Natural killer cell treated with Interleukin-12 subunit alpha and Interleukin-12 subunit beta and Interleukin-15 and Interleukin-18, amount 100 ng/mL, for 72 hours (primary cell): Measurements from ENCODE around the gene MED10. TPM values are rescaled to one million over a fixed set of nuclear protein-coding genes. Genes with fewer than 3 reads are reported as not detected.

Source experiments
- ATAC-seq, 2 donors: fragments of 150-1000 bp; cut with Tn5 transposase in 1 of 2; sonication (Bioruptor Pico), chemical (Tn5 transposase) in 1 of 2; 2 replicates each; pipeline ENCODE4 v1.10.0; 2021
- DNase-seq: peaks from one replicate; pipeline ENCODE4 v3.0.0; 2022; ENCODE audit warnings: low spot score
- H3K27ac Mint-ChIP-seq, 2 donors: 1 replicate in 1 of 2; 2 replicates in 1 of 2; pipeline ENCODE4 v1.8.0; 2022; ENCODE audit warnings: mixed read lengths in 2 of 2, mild to moderate bottlenecking in 1 of 2, moderate library complexity in 1 of 2
- H3K27me3 Mint-ChIP-seq, 2 donors: 1 replicate in 1 of 2; 2 replicates in 1 of 2; pipeline ENCODE4 v1.8.0; 2022; ENCODE audit warnings: mixed read lengths in 2 of 2
- H3K36me3 Mint-ChIP-seq: one replicate; pipeline ENCODE4 v1.8.0; 2022; ENCODE audit warnings: mixed read lengths
- H3K4me1 Mint-ChIP-seq, 2 donors: 1 replicate in 1 of 2; 2 replicates in 1 of 2; pipeline ENCODE4 v1.8.0; 2022; ENCODE audit warnings: low read depth in 2 of 2, mixed read lengths in 2 of 2, mild to moderate bottlenecking in 1 of 2
- H3K4me3 Mint-ChIP-seq: one replicate; pipeline ENCODE4 v1.8.0; 2022; ENCODE audit warnings: mixed read lengths
- H3K9me3 Mint-ChIP-seq: 2 replicates; pipeline ENCODE4 v1.8.0; 2022; ENCODE audit warnings: mixed read lengths
- total RNA-seq, 2 donors: library from RNA; stranded (reverse); gene quantifications; one replicate each; pipeline ENCODE4 v1.2.3, GENCODE V29; 2022

MED10 gene
- total RNA-seq, 2 donors from 2014 or later = 49.9 to 55.8 TPM

GRCh38 chr5:6394429-6395101, 16.2 kb upstream of the MED10 start:
- Mint-ChIP-seq H3K36me3 (no peaks in the 10 kb centered on the region), H3K4me1 (no peaks in the 10 kb centered on the region), H3K9me3 (no peaks in the 10 kb centered on the region), H3K4me3 (no peak overlapping the region), H3K27ac (no peak overlapping the region), H3K27me3 (peaks cover 24 to 51% of the 10 kb centered on the region in 2 donors)
- DNase-seq (no peak), ATAC-seq (no peak)

DNA sequence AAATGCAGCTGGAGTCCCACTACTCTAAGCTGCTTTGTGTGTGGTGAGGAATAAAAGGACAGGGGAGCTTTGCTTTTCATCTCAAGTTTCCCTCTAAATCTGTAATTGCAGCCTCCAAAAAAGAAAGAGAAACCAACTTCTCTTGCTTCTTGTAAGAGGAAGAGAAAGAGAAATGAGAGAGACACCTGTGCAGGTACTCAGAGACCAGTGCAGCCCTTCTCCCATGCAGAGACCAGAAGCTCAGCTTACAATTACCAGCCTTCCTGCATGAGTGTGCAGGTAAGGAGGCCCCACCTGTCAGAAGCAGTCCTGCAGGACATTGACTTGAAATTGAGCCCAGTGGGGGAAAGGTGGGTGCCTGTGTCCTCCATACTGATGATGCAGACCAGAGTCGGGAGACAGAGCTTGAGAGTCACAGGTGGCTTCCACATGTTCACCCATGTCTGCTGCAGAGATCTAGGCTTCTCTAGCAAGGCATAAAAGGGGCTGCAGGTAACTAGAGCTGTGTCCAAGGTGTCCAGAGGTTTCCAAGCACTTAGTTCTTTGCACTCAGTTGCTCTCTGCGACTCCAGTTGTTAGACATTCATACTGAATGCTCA, 15.3 kb upstream of the MED10 start:
- Mint-ChIP-seq H3K4me1 (no peaks in the 10 kb centered on the region), H3K27me3 (peaks cover 24 to 51% of the 10 kb centered on the region in 2 donors), H3K27ac (no peak overlapping the region), H3K36me3 (no peaks in the 10 kb centered on the region), H3K4me3 (no peak overlapping the region), H3K9me3 (no peaks in the 10 kb centered on the region)
- DNase-seq = no peak
- no peak for ATAC-seq

DNA sequence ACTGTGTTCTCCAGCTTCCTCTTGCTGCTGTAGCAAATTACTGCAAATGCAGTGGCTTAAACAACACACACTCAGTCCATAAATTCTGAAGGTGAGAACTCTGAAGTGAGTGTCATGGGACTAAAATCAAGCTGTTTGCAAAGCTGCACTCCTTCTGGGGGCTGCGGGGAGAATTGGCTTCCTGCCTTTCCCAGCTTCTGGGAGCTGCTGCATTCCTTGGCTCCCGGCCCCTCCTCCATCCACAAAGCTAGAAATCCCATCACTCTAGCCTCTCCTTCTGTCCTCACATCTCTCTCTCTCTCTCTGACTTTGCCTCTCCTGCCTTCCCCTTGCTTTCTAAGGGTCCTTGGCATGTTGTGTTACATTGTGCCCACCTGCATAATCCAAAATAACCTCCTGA, 14.2 kb upstream of the MED10 start:
- H3K4me1 Mint-ChIP-seq = no peaks in the 10 kb centered on the region
- H3K27ac Mint-ChIP-seq = no peak overlapping the region
- no peaks in the 10 kb centered on the region for H3K9me3 Mint-ChIP-seq
- H3K27me3 Mint-ChIP-seq = peaks cover 24 to 52% of the 10 kb centered on the region in 2 donors
- ATAC-seq (no peak), DNase-seq (no peak)
- H3K4me3 Mint-ChIP-seq = no peak overlapping the region
- no peaks in the 10 kb centered on the region for H3K36me3 Mint-ChIP-seq

- DNase-seq (no peak), ATAC-seq (no peak)
- H3K4me3 Mint-ChIP-seq = no peak overlapping the region
- no peaks in the 10 kb centered on the region for H3K4me1 Mint-ChIP-seq
- no peaks in the 10 kb centered on the region for H3K36me3 Mint-ChIP-seq
- no peaks in the 10 kb centered on the region for H3K9me3 Mint-ChIP-seq
- peaks cover 24 to 57% of the 10 kb centered on the region in 2 donors for H3K27me3 Mint-ChIP-seq
- H3K27ac Mint-ChIP-seq = no peak overlapping the region
These were observed 12.8 kb upstream of the MED10 start for GRCh38 chr5:6391151-6391550.

- DNase-seq = no peak
- Mint-ChIP-seq H3K27ac (no peak overlapping the region), H3K4me3 (no peak overlapping the region), H3K4me1 (no peaks in the 10 kb centered on the region), H3K9me3 (no peaks in the 10 kb centered on the region), H3K27me3 (peaks cover 27 to 52% of the 10 kb centered on the region in 2 donors), H3K36me3 (no peaks in the 10 kb centered on the region)
- no peak for ATAC-seq
These were observed 11.7 kb upstream of the MED10 start for GRCh38 chr5:6389946-6390530.

GRCh38 chr5:6389397-6389796, 11.1 kb upstream of the MED10 start:
- no peak overlapping the region for H3K27ac Mint-ChIP-seq
- no peak for ATAC-seq
- no peak for DNase-seq
- no peak overlapping the region for H3K4me3 Mint-ChIP-seq
- H3K4me1 Mint-ChIP-seq = no peaks in the 10 kb centered on the region
- peaks cover 28 to 52% of the 10 kb centered on the region in 2 donors for H3K27me3 Mint-ChIP-seq
- no peaks in the 10 kb centered on the region for H3K36me3 Mint-ChIP-seq
- no peaks in the 10 kb centered on the region for H3K9me3 Mint-ChIP-seq

GRCh38 chr5:6387970-6388369, 9.6 kb upstream of the MED10 start:
- Mint-ChIP-seq H3K4me3 (no peak overlapping the region), H3K36me3 (no peaks in the 10 kb centered on the region), H3K27me3 (peaks cover 29 to 50% of the 10 kb centered on the region in 2 donors), H3K27ac (no peak overlapping the region), H3K9me3 (no peaks in the 10 kb centered on the region), H3K4me1 (no peaks in the 10 kb centered on the region)
- ATAC-seq (no peak), DNase-seq (no peak)

DNA sequence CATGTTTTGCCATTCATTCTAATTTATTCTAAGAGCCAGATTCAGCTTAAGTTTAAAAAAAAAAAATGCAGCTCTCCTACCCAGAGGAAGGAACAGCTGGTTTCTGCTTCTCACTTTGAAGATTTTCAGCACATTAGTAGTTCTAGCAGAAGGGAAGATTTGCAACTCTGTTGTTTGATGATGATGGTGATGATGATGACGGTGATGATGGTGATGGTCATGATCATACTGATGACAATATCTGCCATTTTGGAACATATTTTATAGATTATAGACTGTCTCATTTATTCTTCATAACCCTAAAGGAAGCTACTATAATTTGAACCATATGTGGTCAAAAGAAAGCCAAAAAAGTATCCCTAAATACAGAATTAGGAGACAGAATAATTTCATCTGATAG, 7.9 kb upstream of the MED10 start:
- Mint-ChIP-seq H3K27me3 (peaks cover 28 to 52% of the 10 kb centered on the region in 2 donors), H3K27ac (no peak overlapping the region), H3K4me1 (no peaks in the 10 kb centered on the region), H3K9me3 (no peaks in the 10 kb centered on the region), H3K36me3 (no peaks in the 10 kb centered on the region), H3K4me3 (no peak overlapping the region)
- no peak for DNase-seq
- ATAC-seq = no peak

- H3K27ac Mint-ChIP-seq = no peak overlapping the region
These were observed 6.5 kb upstream of the MED10 start for GRCh38 chr5:6384856-6385255.

GRCh38 chr5:6383376-6383775, 5.0 kb upstream of the MED10 start:
- Mint-ChIP-seq H3K36me3 (peaks cover 4% of the 10 kb centered on the region), H3K27ac (no peak overlapping the region), H3K27me3 (peaks cover 23 to 43% of the 10 kb centered on the region in 2 donors), H3K4me1 (peaks cover 9% of the 10 kb centered on the region in 2 donors), H3K4me3 (no peak overlapping the region), H3K9me3 (no peaks in the 10 kb centered on the region)
- no peak for DNase-seq
- no peak for ATAC-seq

More at GRCh38 chr5:6384856-6385255, 6.5 kb upstream of the MED10 start:
- H3K27me3 Mint-ChIP-seq = peaks cover 23 to 44% of the 10 kb centered on the region in 2 donors
- no peak overlapping the region for H3K4me3 Mint-ChIP-seq
- ATAC-seq = no peak
- DNase-seq = no peak
- no peaks in the 10 kb centered on the region for H3K9me3 Mint-ChIP-seq
- no peaks in the 10 kb centered on the region for H3K36me3 Mint-ChIP-seq
- H3K4me1 Mint-ChIP-seq = no peaks in the 10 kb centered on the region

GRCh38 chr5:6379246-6379645, 899 bp upstream of the MED10 start:
- H3K27ac Mint-ChIP-seq = peak overlapping the region; percentile 92 to 96
- peaks cover 39 to 45% of the 10 kb centered on the region in 2 donors for H3K4me1 Mint-ChIP-seq
- H3K9me3 Mint-ChIP-seq = no peaks in the 10 kb centered on the region
- ATAC-seq (no peak), DNase-seq (no peak)
- peaks cover 18 to 33% of the 10 kb centered on the region in 2 donors for H3K27me3 Mint-ChIP-seq
- peak overlapping the region; percentile 96 for H3K4me3 Mint-ChIP-seq
- peaks cover 29% of the 10 kb centered on the region for H3K36me3 Mint-ChIP-seq

DNA sequence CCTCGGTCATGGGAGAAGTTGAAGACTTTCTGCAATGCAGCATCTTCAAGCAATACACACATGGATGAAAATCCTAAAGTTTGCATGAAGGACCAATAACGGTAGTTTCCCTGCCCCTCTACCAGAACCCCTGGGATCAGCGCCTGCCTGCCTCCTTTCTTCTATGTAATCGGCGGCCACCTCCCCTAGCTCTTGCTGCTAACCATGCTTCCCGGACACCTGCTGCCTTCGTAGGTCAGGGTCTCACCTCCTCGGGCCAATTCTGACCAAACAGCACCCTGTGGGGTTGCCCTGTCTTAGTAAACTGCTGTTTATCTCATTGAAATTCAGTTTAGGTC, 388 bp upstream of the MED10 start:
- peak overlapping the region; percentile 96 for H3K4me3 Mint-ChIP-seq
- H3K27me3 Mint-ChIP-seq = peaks cover 16 to 29% of the 10 kb centered on the region in 2 donors
- no peak for DNase-seq
- peaks cover 40 to 49% of the 10 kb centered on the region in 2 donors for H3K4me1 Mint-ChIP-seq
- peaks cover 33% of the 10 kb centered on the region for H3K36me3 Mint-ChIP-seq
- H3K27ac Mint-ChIP-seq = peak overlapping the region; percentile 92 to 96
- peak; percentile 1 to 8 for ATAC-seq
- no peaks in the 10 kb centered on the region for H3K9me3 Mint-ChIP-seq

GRCh38 chr5:6377582-6377904, 804 bp downstream of the MED10 start:
- Mint-ChIP-seq H3K4me1 (peaks cover 51 to 61% of the 10 kb centered on the region in 2 donors), H3K27ac (peak overlapping the region; percentile 92 to 96), H3K27me3 (peaks cover 11 to 21% of the 10 kb centered on the region in 2 donors), H3K36me3 (peaks cover 44% of the 10 kb centered on the region), H3K4me3 (peak overlapping the region; percentile 96), H3K9me3 (no peaks in the 10 kb centered on the region)
- ATAC-seq (no peak), DNase-seq (no peak)

DNA sequence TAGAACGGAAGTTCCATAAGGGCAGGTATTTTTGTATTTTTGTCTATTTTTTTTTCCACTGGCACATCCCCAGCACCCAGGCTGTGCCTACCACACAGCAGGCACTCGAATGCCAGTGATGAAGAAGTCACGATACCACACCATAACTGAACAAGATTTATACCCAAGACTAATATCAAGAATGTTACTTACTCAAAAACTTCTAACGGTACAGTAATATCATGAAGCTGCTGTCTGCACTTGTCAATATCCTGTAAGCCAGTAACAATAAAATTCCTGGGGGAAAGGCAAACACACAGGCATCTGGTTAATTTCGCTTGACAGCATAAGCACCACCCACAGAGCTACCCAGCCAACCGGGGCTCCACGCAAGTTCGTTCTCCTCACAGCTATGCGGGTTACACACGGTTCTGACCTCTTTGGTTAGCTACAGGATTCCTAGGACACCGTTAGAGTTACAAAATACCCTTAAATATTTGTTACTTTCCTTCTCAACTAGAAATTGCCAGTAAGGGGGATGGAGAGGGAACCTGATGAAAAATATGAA, 1.3 kb downstream of the MED10 start:
- Mint-ChIP-seq H3K4me3 (peak overlapping the region; percentile 96), H3K27ac (peak overlapping the region; percentile 92 to 96), H3K4me1 (peaks cover 52 to 64% of the 10 kb centered on the region in 2 donors), H3K27me3 (peaks cover 8 to 16% of the 10 kb centered on the region in 2 donors), H3K36me3 (peaks cover 47% of the 10 kb centered on the region), H3K9me3 (no peaks in the 10 kb centered on the region)
- ATAC-seq (peak in 1 of 2 donors; percentile 14), DNase-seq (no peak)
